GM18519 (cell line): Measurements from ENCODE around the gene C1QL1.

Experiments
- ATAC-seq: cut with Tn5 transposase; IDR thresholded peaks from one replicate; pipeline ENCODE4 v1.9.1; 2021; ENCODE audit warnings: mild to moderate bottlenecking, moderate library complexity; ENCODE audit not compliant: unreplicated experiment, low FRiP score

C1QL1 gene

GRCh38 chr17:44968225-44969143 is at the start of gene C1QL1:
TSS of gene C1QL1 (minus strand) at chr17:44968303. CDS start at chr17:44968048, 255 bp downstream.
- ATAC-seq, result no peak

- ATAC-seq, result no peak
Observed at GRCh38 chr17:45016823-45017222, 48.7 kb upstream of the C1QL1 start.

GRCh38 chr17:45016237-45016636 is 48.1 kb upstream of the C1QL1 start:
- ATAC-seq, result no peak

- no peak for ATAC-seq
Observed at GRCh38 chr17:45013021-45013997, 45.2 kb upstream of the C1QL1 start.

GRCh38 chr17:45011767-45012166 is 43.7 kb upstream of the C1QL1 start:
- ATAC-seq, result no peak

GRCh38 chr17:45009676-45010467 is 41.8 kb upstream of the C1QL1 start:
- ATAC-seq, result no peak

- ATAC-seq, result no peak
Observed at GRCh38 chr17:45008216-45008615, 40.1 kb upstream of the C1QL1 start.

GRCh38 chr17:45006927-45007461 is 38.9 kb upstream of the C1QL1 start:
- no peak for ATAC-seq

- ATAC-seq, result no peak
Observed at GRCh38 chr17:45005700-45006099, 37.6 kb upstream of the C1QL1 start.

GRCh38 chr17:45004388-45004787 is 36.3 kb upstream of the C1QL1 start:
- ATAC-seq, result no peak

- ATAC-seq, result no peak
Observed at GRCh38 chr17:45003877-45004276, 35.8 kb upstream of the C1QL1 start.

- no peak for ATAC-seq
Observed at GRCh38 chr17:45001310-45001709, 33.2 kb upstream of the C1QL1 start.

GRCh38 chr17:44999433-44999832 is 31.3 kb upstream of the C1QL1 start:
- no peak for ATAC-seq

GRCh38 chr17:44998646-44999045 is 30.5 kb upstream of the C1QL1 start:
- no peak for ATAC-seq

GRCh38 chr17:44997733-44998520 is 29.8 kb upstream of the C1QL1 start:
- ATAC-seq, result no peak

- no peak for ATAC-seq
Observed at GRCh38 chr17:44996304-44996703, 28.2 kb upstream of the C1QL1 start.

GRCh38 chr17:44995436-44996001 is 27.4 kb upstream of the C1QL1 start:
- ATAC-seq, result no peak

- ATAC-seq, result no peak
Observed at GRCh38 chr17:44992242-44992939, 24.3 kb upstream of the C1QL1 start.
